Brain microvascular endothelial cell (primary cell): Measurements from ENCODE around the gene NHSL2.

Source experiments
- DNase-seq: peaks from one replicate; pipeline ENCODE4 v3.0.0-alpha.2; 2020
- H3K27ac ChIP-seq: fragments of 250-450 bp; sonication (Bioruptor Pico); 2 replicates; pipeline ENCODE4 v1.5.1; 2020; ENCODE audit warnings: mild to moderate bottlenecking, moderate library complexity
- H3K27me3 ChIP-seq: fragments of 250-450 bp; sonication (Bioruptor Pico); replicated peaks from 2 replicates; pipeline ENCODE4 v1.5.1; 2020; ENCODE audit warnings: mild to moderate bottlenecking
- H3K36me3 ChIP-seq: fragments of 250-450 bp; sonication (Bioruptor Pico); replicated peaks from 2 replicates; pipeline ENCODE4 v1.5.1; 2020; ENCODE audit warnings: mild to moderate bottlenecking
- H3K4me3 ChIP-seq: 2 replicates; pipeline ENCODE4 v1.5.1; 2011; ENCODE audit warnings: low read depth, mild to moderate bottlenecking, control low read depth, low read length, moderate library complexity
- CTCF ChIP-seq: IDR thresholded peaks from 2 replicates; pipeline ENCODE4 v1.5.1; 2011; ENCODE audit warnings: low read depth, mild to moderate bottlenecking, moderate library complexity, low read length, control low read depth, inconsistent platforms; ENCODE audit errors: missing control alignments
- in situ Hi-C: cut with HindIII; loops from 2 replicates; pipeline ENCODE4 v1.10.0; 2017; ENCODE audit warnings: low sequenced_read_pairs, low pct_ligation_motif_present

NHSL2 gene

GRCh38 chrX:71941776-71942175 is 31.1 kb downstream of the NHSL2 start:
- H3K4me3 ChIP-seq: no peak overlapping the region
- H3K27ac ChIP-seq: no peak overlapping the region
- in situ Hi-C loops: no loop called here
- peak; percentile 47 for DNase-seq
- peaks cover 3% of the 10 kb centered on the region for H3K27me3 ChIP-seq
- no peaks in the 10 kb centered on the region for H3K36me3 ChIP-seq
- TF ChIP-seq CTCF: no peak

DNA sequence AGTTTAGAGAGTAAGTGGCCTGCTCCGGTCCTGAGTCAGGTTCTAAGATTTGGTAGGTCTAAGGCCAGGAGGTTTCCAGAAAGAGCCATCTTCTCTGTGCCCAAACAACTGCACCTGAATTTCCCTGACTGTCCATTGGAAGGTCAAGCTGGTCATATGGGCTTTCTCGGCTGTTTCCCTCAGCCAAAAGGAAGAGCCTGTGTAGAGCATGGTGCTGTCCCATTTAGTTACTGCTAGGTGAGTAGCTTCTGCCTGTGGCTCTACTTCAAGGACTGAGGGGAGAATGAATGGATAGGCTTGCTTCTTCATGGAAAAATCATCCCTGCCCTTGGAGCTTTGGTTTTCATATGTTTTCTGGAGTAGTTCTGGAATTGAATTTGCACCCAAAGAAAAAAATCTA is 33.7 kb downstream of the NHSL2 start:
- no peak overlapping the region for H3K27ac ChIP-seq
- in situ Hi-C loops: no loop called here
- no peak overlapping the region for H3K4me3 ChIP-seq
- no peaks in the 10 kb centered on the region for H3K36me3 ChIP-seq
- no peak for DNase-seq
- TF ChIP-seq CTCF: no peak
- H3K27me3 ChIP-seq: peaks cover 3% of the 10 kb centered on the region

DNA sequence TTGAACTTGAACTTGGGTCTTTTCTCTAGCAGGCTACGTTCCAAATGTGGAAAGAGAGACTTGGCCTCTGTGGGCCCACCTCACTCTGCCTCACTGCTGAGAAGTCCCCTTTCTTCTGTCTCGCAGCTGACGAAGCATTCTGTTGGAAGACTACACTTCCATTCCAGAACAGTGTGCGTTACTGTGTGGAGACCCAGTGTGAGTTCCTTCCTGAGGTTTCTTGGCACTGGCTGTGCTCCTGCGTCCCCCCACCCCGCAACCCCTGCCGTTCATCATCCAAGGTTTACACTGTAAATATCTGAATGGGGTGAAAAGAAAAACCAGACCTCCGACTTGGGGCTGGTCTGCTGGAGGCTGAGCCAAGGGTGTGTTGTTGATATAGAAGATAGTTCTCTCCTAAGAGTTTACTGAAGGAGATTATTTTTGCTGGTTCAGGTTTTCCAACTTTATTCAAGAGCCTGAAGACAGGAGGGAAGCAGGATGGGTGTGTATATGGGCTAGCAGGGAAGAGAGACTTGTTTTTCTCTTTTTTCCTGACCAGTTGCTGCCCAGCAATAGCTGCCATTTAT is 34.7 kb downstream of the NHSL2 start:
- H3K4me3 ChIP-seq: no peak overlapping the region
- TF ChIP-seq CTCF: no peak
- H3K27me3 ChIP-seq: peaks cover 3% of the 10 kb centered on the region

DNA sequence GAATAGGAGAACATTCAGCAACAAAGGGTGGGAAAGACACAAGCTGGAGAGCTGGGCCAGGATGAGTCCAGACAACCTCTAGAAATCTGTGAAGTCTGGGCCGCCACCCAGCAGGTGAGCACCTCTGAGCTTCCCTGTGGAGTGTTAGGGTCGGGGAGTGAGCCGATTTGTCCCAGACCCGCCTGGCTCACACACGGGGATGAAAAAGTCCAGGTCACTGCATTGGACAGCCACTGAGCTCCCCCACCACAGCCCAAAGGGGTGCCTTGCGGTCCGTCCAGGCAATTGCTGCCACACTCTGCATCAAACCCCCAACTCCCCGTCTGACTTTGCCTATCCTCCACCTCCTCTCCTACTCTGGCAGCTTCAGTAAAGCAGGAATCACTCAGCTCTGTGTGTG is 38.7 kb downstream of the NHSL2 start:
- Histone ChIP-seq H3K4me3 (no peak overlapping the region), H3K27ac (no peak overlapping the region), H3K27me3 (peaks cover under 1% of the 10 kb centered on the region), H3K36me3 (no peaks in the 10 kb centered on the region)
- TF ChIP-seq CTCF: no peak
- no peak for DNase-seq
- in situ Hi-C loops: no loop called here

More for the DNA sequence above, 34.7 kb downstream of the NHSL2 start:
- DNase-seq: no peak
- in situ Hi-C loops: no loop called here
- Histone ChIP-seq H3K27ac (no peak overlapping the region), H3K36me3 (no peaks in the 10 kb centered on the region)

- Histone ChIP-seq H3K36me3 (no peaks in the 10 kb centered on the region), H3K4me3 (no peak overlapping the region), H3K27me3 (no peaks in the 10 kb centered on the region), H3K27ac (no peak overlapping the region)
- DNase-seq: no peak
- in situ Hi-C loops: no loop called here
- TF ChIP-seq CTCF: no peak
Observed at GRCh38 chrX:71949844-71950445, 39.3 kb downstream of the NHSL2 start.

DNA sequence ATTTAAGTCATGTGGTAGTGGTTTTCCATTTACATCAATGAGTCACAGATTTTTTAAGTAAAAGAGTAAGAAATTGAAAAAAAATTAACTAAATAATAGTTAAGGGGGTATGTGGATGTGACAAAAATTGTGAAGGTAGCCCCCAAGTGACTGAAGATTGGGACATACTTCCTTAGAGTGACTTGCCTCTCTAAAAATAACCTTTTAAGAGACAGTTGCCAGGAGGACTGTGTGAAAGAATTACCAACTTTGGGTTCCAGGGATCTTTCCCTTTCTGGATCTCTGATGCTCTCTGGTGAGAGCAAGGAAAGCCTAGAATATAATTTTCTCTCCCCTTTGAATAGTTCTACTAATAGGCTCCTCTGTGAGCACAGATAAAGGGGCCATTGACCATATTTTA is 42.7 kb downstream of the NHSL2 start:
- no peak for DNase-seq
- Histone ChIP-seq H3K27me3 (no peaks in the 10 kb centered on the region), H3K36me3 (no peaks in the 10 kb centered on the region), H3K27ac (no peak overlapping the region), H3K4me3 (no peak overlapping the region)
- in situ Hi-C loops: no loop called here
- TF ChIP-seq CTCF: no peak
